Measurements from ENCODE around the gene UBE3A. TPM values are rescaled to one million over a fixed set of nuclear protein-coding genes. Genes with fewer than 3 reads are reported as not detected.

The UBE3A gene
- total RNA-seq, 1 donor from 2014 or later, result 60.8 TPM

DNA sequence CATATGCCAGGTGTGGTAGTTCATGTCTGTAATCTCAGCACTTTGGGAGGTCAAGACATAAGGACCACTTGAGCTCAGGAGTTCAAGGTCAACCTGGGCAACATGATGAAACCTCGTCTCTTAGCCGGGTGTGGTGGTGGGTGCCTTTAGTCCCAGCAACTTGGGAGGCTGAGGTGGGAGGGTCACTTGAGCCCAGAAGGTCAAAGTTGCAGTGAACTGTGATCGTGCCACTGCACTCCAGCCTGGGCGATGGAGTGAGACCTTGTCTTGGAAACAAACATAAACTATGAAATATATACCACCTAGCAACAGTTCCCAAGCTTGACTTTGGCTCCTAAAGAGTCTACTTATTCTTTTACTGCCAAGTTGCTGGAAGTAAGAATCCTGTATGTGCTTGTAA, 30.9 kb downstream of the UBE3A start:
- TF ChIP-seq, protein P1, sequence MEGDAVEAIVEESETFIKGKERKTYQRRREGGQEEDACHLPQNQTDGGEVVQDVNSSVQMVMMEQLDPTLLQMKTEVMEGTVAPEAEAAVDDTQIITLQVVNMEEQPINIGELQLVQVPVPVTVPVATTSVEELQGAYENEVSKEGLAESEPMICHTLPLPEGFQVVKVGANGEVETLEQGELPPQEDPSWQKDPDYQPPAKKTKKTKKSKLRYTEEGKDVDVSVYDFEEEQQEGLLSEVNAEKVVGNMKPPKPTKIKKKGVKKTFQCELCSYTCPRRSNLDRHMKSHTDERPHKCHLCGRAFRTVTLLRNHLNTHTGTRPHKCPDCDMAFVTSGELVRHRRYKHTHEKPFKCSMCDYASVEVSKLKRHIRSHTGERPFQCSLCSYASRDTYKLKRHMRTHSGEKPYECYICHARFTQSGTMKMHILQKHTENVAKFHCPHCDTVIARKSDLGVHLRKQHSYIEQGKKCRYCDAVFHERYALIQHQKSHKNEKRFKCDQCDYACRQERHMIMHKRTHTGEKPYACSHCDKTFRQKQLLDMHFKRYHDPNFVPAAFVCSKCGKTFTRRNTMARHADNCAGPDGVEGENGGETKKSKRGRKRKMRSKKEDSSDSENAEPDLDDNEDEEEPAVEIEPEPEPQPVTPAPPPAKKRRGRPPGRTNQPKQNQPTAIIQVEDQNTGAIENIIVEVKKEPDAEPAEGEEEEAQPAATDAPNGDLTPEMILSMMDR (conservative IDR thresholded peaks at IDR 0.05; ENCODE audit: low read depth, low read length), result no peak
- no peak overlapping the region for H3K4me3 ChIP-seq (ENCODE audit: low read depth, low read length)
- DNase-seq (ENCODE audit: low read depth), result no peak

DNA sequence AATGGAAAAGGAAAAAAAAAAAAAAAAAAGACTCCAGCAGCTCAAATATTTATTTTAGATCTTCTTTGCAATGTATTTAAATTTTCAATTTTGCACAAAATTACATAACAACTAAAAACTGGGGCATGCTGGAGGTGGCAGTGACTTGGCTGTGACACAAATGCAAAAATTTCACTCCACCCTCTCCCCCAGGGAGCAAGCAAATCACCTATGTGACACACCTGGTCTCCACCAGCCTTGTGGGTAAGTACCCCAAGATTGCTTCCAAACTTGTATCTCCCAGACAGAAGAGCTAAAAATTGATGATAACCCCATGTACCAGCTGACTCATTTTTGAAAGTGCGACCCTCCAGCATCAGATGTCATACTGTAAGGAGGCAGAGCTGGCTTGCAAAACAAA, 32.0 kb downstream of the UBE3A start:
- H3K4me3 ChIP-seq (ENCODE audit: low read depth, low read length), result no peak overlapping the region
- no peak for DNase-seq (ENCODE audit: low read depth)
- TF ChIP-seq, protein P1 (conservative IDR thresholded peaks at IDR 0.05; ENCODE audit: low read depth, low read length), result no peak

DNA sequence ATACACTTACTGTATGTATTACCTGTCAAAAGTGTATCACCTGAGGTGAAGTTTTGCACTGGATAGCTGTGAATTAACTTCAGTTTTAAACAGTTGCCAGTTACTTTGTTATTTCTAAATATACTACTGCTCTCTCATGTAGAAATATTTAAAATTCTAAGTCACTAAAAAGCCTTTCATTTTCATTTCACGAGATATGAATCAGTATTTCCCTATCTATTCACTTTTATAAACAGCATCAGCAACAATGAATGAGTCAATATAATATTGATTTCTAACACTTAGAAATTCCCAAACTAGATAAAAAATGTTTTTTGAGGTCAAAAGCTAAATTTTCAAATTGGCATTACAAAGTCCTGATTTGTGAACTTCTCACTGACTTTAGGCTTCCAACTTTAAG, 32.6 kb downstream of the UBE3A start:
- TF ChIP-seq, protein P1 (conservative IDR thresholded peaks at IDR 0.05; ENCODE audit: low read depth, low read length), result no peak
- no peak for DNase-seq (ENCODE audit: low read depth)
- no peak overlapping the region for H3K4me3 ChIP-seq (ENCODE audit: low read depth, low read length)

DNA sequence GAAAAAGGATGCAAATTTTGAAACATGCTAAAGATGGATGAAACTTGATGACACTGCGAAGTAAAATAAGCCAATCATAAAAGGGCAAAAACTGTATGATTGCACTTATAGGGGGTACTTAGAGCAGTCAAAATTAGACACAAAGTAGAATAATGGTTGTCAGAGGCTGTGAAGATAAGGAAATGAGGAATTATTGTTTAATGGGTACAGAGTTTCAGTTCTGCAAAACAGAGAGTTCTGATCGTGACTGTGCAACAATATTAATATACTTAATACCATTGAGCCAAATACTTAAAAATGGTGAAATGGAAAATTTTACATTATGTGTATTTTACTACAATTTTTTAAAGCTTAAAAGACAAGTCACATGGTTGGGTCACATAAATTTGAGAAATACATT, 35.1 kb downstream of the UBE3A start:
- DNase-seq (ENCODE audit: low read depth), result no peak
- TF ChIP-seq, protein P1 (conservative IDR thresholded peaks at IDR 0.05; ENCODE audit: low read depth, low read length), result no peak
- no peak overlapping the region for H3K4me3 ChIP-seq (ENCODE audit: low read depth, low read length)

DNA sequence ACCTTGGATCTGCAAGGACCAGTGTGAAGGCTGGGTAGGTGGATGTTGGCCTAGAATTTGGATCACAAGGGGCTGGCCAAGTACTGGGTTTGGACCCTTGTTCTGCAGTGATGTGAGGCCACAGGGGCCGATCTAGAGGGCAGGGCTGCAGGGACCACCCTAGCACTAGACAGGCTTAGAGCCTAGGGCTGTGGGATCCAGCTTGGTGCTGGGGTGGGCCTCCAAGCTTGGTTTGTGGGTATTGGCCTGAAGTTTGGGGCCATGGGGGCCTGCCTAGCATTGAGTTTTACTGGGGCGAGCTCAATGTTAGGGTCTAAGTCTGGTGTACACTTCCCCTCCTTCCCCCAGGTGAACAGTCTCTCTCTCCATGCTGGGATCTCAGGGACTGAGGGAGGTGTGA, 36.5 kb downstream of the UBE3A start:
- TF ChIP-seq, protein P1 (conservative IDR thresholded peaks at IDR 0.05; ENCODE audit: low read depth, low read length), result no peak
- DNase-seq (ENCODE audit: low read depth), result no peak
- H3K4me3 ChIP-seq (ENCODE audit: low read depth, low read length), result no peak overlapping the region

DNA sequence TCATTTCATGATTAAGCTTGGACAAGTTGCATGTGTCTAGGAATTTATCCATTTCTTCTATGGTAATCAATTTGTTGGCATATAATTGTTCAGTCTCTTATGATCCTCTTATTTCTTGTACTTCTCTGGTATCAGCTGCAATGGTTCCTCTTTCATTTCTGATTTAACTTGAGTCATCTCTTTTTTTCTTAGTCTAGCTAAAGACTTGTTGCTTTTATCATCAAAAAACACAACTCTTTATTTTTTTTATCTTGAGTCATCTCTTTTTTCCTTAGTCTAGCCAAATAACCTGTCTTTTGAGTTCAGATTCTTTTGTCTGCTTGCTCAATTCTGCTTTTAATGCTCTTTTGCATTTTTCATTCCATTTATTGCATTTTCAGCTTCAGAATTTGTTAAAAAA, 37.3 kb downstream of the UBE3A start:
- DNase-seq (ENCODE audit: low read depth), result no peak
- TF ChIP-seq, protein P1 (conservative IDR thresholded peaks at IDR 0.05; ENCODE audit: low read depth, low read length), result no peak
- H3K4me3 ChIP-seq (ENCODE audit: low read depth, low read length), result no peak overlapping the region

DNA sequence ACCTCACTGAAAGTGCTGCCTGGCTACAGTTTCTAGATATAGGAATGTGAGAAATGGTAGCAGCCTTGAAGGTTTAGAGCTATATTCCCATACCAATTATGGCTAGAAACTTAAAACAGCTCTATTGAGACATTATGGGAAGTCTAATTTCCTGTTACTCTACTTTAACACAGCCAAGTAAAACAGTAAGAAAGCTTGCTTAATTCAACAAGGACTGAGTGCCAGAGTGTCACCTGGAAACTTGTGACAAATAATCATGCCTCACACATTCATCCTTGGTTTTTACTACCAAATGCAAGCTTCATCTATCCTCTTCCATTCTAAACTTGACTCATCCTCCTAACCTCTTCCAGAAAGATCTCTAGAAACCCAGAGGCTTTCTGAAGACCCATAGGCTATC, 41.7 kb downstream of the UBE3A start:
- DNase-seq (ENCODE audit: low read depth), result no peak
- H3K4me3 ChIP-seq (ENCODE audit: low read depth, low read length), result no peak overlapping the region
- TF ChIP-seq, protein P1 (conservative IDR thresholded peaks at IDR 0.05; ENCODE audit: low read depth, low read length), result no peak
